Liver (tissue), 3 donors: Measurements from ENCODE around the gene NOP10.

Experiments used
- GABPA ChIP-seq, 2 donors: IDR thresholded peaks in 1 of 2; conservative IDR thresholded peaks in 1 of 2; 2 replicates each; pipeline ENCODE4 v1.6.1; 2016; ENCODE audit warnings: antibody characterized with exemption in 2 of 2, mild to moderate bottlenecking in 1 of 2, moderate library complexity in 1 of 2
- RAD21 ChIP-seq, 2 donors: IDR thresholded peaks; 2 replicates each; pipeline ENCODE4 v1.6.1; 2016; ENCODE audit warnings: antibody characterized with exemption in 2 of 2, mild to moderate bottlenecking in 2 of 2
- REST ChIP-seq: IDR thresholded peaks from 2 replicates; pipeline ENCODE4 v1.6.1; 2016; ENCODE audit warnings: antibody characterized with exemption, mild to moderate bottlenecking
- RXRA ChIP-seq, 2 donors: IDR thresholded peaks; 2 replicates each; pipeline ENCODE4 v1.6.1; 2017 to 2018; ENCODE audit warnings: antibody characterized with exemption in 2 of 2, mild to moderate bottlenecking in 1 of 2
- SP1 ChIP-seq: IDR thresholded peaks from 2 replicates; pipeline ENCODE4 v1.6.1; 2018; ENCODE audit warnings: antibody characterized with exemption, mild to moderate bottlenecking
- TAF1 ChIP-seq: conservative IDR thresholded peaks from 2 replicates; pipeline ENCODE4 v1.6.1; 2016; ENCODE audit warnings: antibody characterized with exemption, mild to moderate bottlenecking
- YY1 ChIP-seq: IDR thresholded peaks from 2 replicates; pipeline ENCODE4 v1.6.1; 2016; ENCODE audit warnings: antibody characterized with exemption, mild to moderate bottlenecking
- TF ChIP-seq, protein P1 (sequence below): fragments of 150-350 bp; IDR thresholded peaks from 2 replicates; pipeline ENCODE4 v1.5.1; 2017; ENCODE audit warnings: improper control_type of control experiment, low read depth, low read length; ENCODE audit not compliant: missing input control
- TF ChIP-seq, protein P2 (sequence below): IDR thresholded peaks from 2 replicates; pipeline ENCODE4 v1.6.1; 2016; ENCODE audit warnings: antibody characterized with exemption
- donor health status: healthy.
- donor health status: healthy.

GRCh38 chr15:34376856-34377255, 33.9 kb upstream of the NOP10 start:
- TF ChIP-seq RXRA (IDR thresholded peaks at IDR 0.05) (no peak), REST (no peak), RAD21 (IDR thresholded peaks at IDR 0.05) (no peak), YY1 (no peak), SP1 (no peak), TAF1 (no peak), GABPA (IDR thresholded peaks at IDR 0.05 in 1 of 2, conservative IDR thresholded peaks at IDR 0.05 in 1 of 2) (no peak)
- TF ChIP-seq, protein P1, sequence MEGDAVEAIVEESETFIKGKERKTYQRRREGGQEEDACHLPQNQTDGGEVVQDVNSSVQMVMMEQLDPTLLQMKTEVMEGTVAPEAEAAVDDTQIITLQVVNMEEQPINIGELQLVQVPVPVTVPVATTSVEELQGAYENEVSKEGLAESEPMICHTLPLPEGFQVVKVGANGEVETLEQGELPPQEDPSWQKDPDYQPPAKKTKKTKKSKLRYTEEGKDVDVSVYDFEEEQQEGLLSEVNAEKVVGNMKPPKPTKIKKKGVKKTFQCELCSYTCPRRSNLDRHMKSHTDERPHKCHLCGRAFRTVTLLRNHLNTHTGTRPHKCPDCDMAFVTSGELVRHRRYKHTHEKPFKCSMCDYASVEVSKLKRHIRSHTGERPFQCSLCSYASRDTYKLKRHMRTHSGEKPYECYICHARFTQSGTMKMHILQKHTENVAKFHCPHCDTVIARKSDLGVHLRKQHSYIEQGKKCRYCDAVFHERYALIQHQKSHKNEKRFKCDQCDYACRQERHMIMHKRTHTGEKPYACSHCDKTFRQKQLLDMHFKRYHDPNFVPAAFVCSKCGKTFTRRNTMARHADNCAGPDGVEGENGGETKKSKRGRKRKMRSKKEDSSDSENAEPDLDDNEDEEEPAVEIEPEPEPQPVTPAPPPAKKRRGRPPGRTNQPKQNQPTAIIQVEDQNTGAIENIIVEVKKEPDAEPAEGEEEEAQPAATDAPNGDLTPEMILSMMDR, result no peak
- TF ChIP-seq, protein P2, sequence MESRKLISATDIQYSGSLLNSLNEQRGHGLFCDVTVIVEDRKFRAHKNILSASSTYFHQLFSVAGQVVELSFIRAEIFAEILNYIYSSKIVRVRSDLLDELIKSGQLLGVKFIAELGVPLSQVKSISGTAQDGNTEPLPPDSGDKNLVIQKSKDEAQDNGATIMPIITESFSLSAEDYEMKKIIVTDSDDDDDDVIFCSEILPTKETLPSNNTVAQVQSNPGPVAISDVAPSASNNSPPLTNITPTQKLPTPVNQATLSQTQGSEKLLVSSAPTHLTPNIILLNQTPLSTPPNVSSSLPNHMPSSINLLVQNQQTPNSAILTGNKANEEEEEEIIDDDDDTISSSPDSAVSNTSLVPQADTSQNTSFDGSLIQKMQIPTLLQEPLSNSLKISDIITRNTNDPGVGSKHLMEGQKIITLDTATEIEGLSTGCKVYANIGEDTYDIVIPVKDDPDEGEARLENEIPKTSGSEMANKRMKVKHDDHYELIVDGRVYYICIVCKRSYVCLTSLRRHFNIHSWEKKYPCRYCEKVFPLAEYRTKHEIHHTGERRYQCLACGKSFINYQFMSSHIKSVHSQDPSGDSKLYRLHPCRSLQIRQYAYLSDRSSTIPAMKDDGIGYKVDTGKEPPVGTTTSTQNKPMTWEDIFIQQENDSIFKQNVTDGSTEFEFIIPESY, result no peak
